Activated T-helper 2 cell treated with anti-CD3 and anti-CD28 coated beads, Interferon-gamma antibody, Interleukin-2, Interleukin-4, amounts not matched to agents 10 μg/mL and 5 μg/mL and 100 μg/mL, durations not matched to agents 14 hours and 24 hours and 36 hours (primary cell): ENCODE measurements around the gene ATP6V1F. TPM values are rescaled to one million over a fixed set of nuclear protein-coding genes. Genes with fewer than 3 reads are reported as not detected.
A peak's percentile ranks its signal among the peaks of the same experiment; 100 is the strongest.

Experiments used
- DNase-seq: peaks from one replicate; pipeline ENCODE4 v3.0.0; 2021; ENCODE audit warnings: low spot score
- H3K27ac Mint-ChIP-seq: one replicate; pipeline ENCODE4 v1.8.0; 2021; ENCODE audit warnings: mixed read lengths
- H3K27me3 Mint-ChIP-seq: one replicate; pipeline ENCODE4 v1.8.0; 2021; ENCODE audit warnings: low read depth, mixed read lengths
- H3K36me3 Mint-ChIP-seq: one replicate; pipeline ENCODE4 v1.8.0; 2021; ENCODE audit warnings: low read depth, mixed read lengths
- H3K4me1 Mint-ChIP-seq: one replicate; pipeline ENCODE4 v1.8.0; 2021; ENCODE audit warnings: low read depth, mixed read lengths
- H3K4me3 Mint-ChIP-seq: one replicate; pipeline ENCODE4 v1.8.0; 2021; ENCODE audit warnings: low read depth, mild to moderate bottlenecking, moderate library complexity, mixed read lengths
- H3K9me3 Mint-ChIP-seq: one replicate; pipeline ENCODE4 v1.8.0; 2021; ENCODE audit warnings: mixed read lengths
- intact Hi-C: fragments of 100-400 bp; cut with micrococcal nuclease; formaldehyde crosslinking; loops from one replicate; pipeline ENCODE4 v1.15.1; 2023
- total RNA-seq: library from RNA; stranded (reverse); gene quantifications from 2 replicates; pipeline ENCODE4 v1.2.3, GENCODE V29; 2022

The ATP6V1F gene
- total RNA-seq, 1 donor from 2014 or later, result 123 TPM

DNA sequence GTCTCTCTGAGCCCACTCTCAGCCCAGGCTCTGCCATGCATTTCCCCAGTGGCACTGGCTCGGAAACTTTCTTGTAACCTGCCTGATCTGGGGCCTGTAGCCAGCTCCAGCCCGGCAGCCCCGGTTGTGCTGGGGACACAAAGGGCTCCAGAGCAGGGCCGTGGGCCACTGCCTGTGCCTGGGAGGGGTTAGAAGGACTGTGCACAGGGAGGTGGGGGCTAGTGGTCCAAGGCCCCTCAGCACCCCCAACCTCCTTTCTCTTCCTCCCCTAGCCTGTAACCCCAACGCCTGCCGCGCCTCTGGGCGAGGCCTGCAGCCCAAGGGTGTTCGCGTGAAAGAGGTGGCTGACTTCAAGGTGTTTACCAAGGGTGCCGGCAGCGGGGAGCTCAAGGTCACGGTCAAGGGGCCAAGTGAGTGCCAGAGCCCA is 22.9 kb upstream of the ATP6V1F start:
- DNase-seq, result no peak
- no peak overlapping the region for H3K27ac Mint-ChIP-seq
- no peaks in the 10 kb centered on the region for H3K27me3 Mint-ChIP-seq
- no peaks in the 10 kb centered on the region for H3K9me3 Mint-ChIP-seq
- no peak overlapping the region for H3K4me3 Mint-ChIP-seq
- peaks cover 2% of the 10 kb centered on the region for H3K4me1 Mint-ChIP-seq
- no peaks in the 10 kb centered on the region for H3K36me3 Mint-ChIP-seq
- intact Hi-C loops, result no loop called here

DNA sequence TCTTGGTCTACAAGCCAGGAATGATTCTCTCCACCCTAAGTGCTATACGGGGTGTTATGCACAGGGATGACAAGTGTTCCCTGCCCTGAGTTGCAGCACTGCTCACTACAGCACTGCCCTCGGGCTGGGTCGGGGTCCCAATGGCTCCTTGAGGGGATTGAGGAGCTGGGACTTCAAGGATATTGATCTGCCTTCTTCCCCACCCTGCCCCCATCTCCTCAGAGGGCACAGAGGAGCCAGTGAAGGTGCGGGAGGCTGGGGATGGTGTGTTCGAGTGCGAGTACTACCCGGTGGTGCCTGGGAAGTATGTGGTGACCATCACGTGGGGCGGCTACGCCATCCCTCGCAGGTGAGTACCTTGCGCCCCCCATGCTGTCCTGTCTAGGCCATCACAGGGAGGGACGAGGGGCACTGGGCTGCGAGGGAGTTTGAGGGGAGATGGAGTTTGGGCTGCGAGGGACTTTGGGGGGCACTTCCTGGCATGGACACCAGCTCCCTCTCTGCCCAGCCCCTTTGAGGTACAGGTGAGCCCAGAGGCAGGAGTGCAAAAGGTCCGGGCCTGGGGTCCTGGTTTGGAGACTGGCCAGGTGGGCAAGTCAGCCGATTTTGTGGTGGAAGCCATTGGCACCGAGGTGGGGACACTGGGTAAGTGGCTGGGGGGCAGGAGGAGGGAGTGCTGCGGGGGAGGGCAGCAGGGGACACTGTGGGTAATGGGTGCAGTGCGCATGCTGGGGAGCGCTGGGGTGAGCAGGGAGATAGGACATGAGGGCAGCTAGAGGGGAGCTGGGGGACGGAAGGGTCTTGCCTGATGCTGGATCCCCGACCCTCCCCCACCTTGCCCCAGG is 22.1 kb upstream of the ATP6V1F start:
- Mint-ChIP-seq H3K4me1 (peaks cover 2% of the 10 kb centered on the region), H3K36me3 (no peaks in the 10 kb centered on the region), H3K27ac (no peak overlapping the region), H3K27me3 (no peaks in the 10 kb centered on the region), H3K9me3 (no peaks in the 10 kb centered on the region), H3K4me3 (no peak overlapping the region)
- no peak for DNase-seq
- intact Hi-C loops, result no loop called here

DNA sequence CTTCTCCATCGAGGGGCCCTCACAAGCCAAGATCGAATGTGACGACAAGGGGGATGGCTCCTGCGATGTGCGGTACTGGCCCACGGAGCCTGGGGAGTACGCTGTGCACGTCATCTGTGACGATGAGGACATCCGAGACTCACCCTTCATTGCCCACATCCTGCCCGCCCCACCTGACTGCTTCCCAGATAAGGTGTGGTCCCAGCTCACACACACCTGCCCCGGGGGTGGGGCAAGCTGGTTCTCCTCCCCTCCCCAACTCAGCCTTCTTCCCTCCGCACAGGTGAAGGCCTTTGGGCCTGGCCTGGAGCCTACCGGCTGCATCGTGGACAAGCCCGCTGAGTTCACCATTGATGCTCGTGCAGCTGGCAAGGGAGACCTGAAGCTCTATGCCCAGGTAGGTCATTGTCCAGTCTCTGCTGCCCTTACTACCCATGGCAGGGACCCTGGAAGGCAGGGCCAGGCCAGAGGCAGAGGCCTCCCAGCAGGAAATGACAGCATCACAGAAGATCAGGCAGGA is 21.4 kb upstream of the ATP6V1F start:
- no peaks in the 10 kb centered on the region for H3K27me3 Mint-ChIP-seq
- intact Hi-C loops, result no loop called here
- H3K4me1 Mint-ChIP-seq, result peaks cover 2% of the 10 kb centered on the region
- no peak for DNase-seq
- no peaks in the 10 kb centered on the region for H3K36me3 Mint-ChIP-seq
- H3K9me3 Mint-ChIP-seq, result no peaks in the 10 kb centered on the region
- no peak overlapping the region for H3K27ac Mint-ChIP-seq
- H3K4me3 Mint-ChIP-seq, result no peak overlapping the region

DNA sequence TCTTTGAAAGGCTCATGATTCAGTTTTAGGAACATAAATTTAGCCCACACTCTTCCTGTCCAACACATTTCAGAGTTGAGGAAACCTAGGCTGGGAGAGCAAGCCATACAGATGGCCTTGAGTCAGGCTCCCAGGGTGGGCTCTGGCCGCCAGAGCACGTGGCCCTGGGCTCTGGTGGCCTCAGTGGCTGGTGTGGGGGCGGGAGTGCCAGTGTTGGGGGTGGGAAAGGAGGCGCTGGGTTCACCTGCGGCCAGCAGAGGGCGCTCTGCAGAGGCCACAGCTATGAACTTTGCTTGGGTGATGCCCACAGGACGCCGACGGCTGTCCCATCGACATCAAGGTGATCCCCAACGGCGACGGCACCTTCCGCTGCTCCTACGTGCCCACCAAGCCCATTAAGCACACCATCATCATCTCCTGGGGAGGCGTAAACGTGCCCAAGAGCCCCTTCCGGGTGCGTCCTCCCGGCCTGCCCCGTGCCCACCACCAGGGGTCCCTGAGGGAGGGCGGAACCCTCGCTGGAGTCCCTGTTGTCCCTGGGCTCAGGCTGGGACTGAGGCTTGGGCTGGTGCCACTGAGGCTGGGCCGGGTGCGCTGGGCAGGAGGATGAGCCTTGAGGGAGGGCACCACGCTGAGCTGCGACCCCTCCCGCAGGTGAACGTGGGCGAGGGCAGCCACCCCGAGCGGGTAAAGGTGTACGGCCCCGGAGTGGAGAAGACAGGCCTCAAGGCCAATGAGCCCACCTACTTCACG is 20.6 kb upstream of the ATP6V1F start:
- H3K36me3 Mint-ChIP-seq, result no peaks in the 10 kb centered on the region
- peak; percentile 41 for DNase-seq
- H3K27me3 Mint-ChIP-seq, result no peaks in the 10 kb centered on the region
- H3K4me1 Mint-ChIP-seq, result peaks cover 2% of the 10 kb centered on the region
- H3K9me3 Mint-ChIP-seq, result no peaks in the 10 kb centered on the region
- no peak overlapping the region for H3K27ac Mint-ChIP-seq
- H3K4me3 Mint-ChIP-seq, result no peak overlapping the region
- intact Hi-C loops, result loop anchor here (2.0 kb wide), 1 partner anchor 41 kb away; no protein-coding TSS in a partner anchor

DNA sequence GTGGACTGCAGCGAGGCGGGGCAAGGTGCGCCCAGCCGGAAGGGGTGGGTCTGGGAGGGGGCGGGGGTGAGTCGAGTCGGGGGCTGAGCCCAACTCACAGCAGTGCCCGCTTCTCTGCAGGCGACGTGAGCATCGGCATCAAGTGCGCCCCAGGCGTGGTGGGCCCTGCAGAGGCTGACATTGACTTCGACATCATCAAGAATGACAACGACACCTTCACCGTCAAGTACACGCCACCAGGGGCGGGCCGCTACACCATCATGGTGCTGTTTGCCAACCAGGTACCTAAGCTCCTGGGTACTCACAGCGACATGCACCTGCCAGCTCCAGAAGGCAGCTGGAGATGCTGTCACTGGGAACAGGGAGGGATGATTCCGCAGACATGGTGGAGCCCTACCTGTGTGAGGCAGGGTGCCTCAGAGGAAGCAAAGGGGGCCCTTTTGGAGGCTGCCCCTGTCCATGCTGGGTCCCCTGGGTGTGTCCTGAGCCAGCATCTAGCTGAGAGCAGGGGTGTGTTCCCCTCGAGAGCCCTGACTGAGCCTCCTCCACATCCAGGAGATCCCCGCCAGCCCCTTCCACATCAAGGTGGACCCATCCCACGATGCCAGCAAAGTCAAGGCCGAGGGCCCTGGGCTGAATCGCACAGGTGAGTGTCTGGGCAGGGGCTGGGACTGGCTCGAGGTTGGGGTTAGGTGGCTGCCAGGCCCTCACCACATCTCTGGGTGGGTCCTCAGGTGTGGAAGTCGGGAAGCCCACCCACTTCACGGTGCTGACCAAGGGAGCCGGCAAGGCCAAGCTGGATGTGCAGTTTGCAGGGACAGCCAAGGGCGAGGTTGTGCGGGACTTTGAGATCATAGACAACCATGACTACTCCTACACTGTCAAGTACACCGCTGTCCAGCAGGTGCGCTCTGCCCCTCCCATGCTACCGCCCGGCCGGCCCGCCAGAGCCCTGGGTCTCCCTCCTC is 19.7 kb upstream of the ATP6V1F start:
- no peak overlapping the region for H3K4me3 Mint-ChIP-seq
- H3K4me1 Mint-ChIP-seq, result peaks cover 2% of the 10 kb centered on the region
- H3K36me3 Mint-ChIP-seq, result no peaks in the 10 kb centered on the region
- DNase-seq, result no peak
- H3K9me3 Mint-ChIP-seq, result no peaks in the 10 kb centered on the region
- no peak overlapping the region for H3K27ac Mint-ChIP-seq
- intact Hi-C loops, result loop anchor here (2.0 kb wide), 1 partner anchor 40 kb away; no protein-coding TSS in a partner anchor
- no peaks in the 10 kb centered on the region for H3K27me3 Mint-ChIP-seq

DNA sequence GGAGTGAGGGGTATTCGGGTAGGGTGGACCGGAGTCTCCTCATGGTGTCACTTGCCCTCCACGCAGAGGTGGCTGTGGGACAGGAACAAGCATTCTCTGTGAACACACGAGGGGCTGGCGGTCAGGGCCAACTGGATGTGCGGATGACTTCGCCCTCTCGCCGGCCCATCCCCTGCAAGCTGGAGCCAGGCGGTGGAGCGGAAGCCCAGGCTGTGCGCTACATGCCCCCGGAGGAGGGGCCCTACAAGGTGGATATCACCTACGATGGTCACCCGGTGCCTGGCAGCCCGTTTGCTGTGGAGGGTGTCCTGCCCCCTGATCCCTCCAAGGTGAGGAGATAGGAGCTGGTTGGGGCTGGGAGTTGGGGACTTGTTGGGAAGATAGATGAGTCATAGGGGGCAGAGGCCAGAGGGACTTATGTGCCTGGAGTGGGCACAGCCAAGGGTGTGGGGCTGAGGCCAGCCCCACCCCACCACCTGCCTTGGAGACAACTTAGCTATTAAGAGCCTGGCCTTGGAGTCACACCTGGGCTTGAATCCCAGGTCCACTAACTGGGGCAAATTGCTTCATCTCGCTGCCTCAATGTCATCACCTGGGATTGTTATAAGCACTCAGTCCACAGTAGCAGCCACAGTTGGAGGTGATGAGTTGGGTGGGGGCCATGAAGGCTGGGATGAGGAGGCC is 18.6 kb upstream of the ATP6V1F start:
- Mint-ChIP-seq H3K4me3 (no peak overlapping the region), H3K27me3 (no peaks in the 10 kb centered on the region), H3K36me3 (no peaks in the 10 kb centered on the region), H3K27ac (no peak overlapping the region), H3K4me1 (peaks cover 2% of the 10 kb centered on the region), H3K9me3 (no peaks in the 10 kb centered on the region)
- no peak for DNase-seq
- intact Hi-C loops, result loop anchor here (2.0 kb wide), 1 partner anchor 39 kb away; no protein-coding TSS in a partner anchor

DNA sequence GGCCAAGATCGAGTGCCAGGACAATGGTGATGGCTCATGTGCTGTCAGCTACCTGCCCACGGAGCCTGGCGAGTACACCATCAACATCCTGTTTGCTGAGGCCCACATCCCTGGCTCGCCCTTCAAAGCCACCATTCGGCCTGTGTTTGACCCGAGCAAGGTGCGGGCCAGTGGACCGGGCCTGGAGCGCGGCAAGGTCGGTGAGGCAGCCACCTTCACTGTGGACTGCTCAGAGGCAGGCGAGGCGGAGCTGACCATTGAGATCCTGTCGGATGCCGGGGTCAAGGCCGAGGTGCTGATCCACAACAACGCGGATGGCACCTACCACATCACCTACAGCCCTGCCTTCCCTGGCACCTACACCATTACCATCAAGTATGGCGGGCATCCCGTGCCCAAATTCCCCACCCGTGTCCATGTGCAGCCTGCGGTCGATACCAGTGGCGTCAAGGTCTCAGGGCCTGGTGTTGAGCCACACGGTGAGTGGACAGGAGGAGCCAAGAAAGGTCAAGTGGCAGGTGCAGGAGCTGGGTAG is 17.8 kb upstream of the ATP6V1F start:
- intact Hi-C loops, result no loop called here
- H3K27ac Mint-ChIP-seq, result no peak overlapping the region
- no peaks in the 10 kb centered on the region for H3K9me3 Mint-ChIP-seq
- H3K4me1 Mint-ChIP-seq, result peaks cover 2% of the 10 kb centered on the region
- DNase-seq, result no peak
- H3K4me3 Mint-ChIP-seq, result no peak overlapping the region
- no peaks in the 10 kb centered on the region for H3K27me3 Mint-ChIP-seq
- no peaks in the 10 kb centered on the region for H3K36me3 Mint-ChIP-seq

DNA sequence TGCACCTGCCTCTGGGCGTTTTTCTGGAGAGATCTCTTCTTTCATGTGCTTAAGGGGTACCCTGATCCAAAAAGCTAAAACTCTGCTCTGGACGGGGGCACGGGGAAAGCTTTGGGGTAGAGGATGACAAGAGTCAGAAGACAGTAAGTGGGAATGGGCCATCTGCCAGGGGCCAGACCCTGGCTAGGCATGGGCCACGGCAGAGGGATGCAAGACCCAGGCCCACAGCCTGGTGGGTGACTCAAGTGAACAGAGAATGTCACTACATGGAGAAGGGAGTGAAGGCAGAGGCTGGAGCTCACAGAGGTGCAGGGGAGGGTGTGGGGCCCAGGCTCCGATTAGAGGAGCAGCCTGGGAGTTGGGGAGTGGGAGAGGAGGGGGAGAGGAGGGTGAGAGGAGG is 17.2 kb upstream of the ATP6V1F start:
- DNase-seq, result no peak
- H3K27me3 Mint-ChIP-seq, result no peaks in the 10 kb centered on the region
- H3K36me3 Mint-ChIP-seq, result no peaks in the 10 kb centered on the region
- intact Hi-C loops, result no loop called here
- no peaks in the 10 kb centered on the region for H3K9me3 Mint-ChIP-seq
- no peak overlapping the region for H3K27ac Mint-ChIP-seq
- H3K4me1 Mint-ChIP-seq, result peaks cover 2% of the 10 kb centered on the region
- no peak overlapping the region for H3K4me3 Mint-ChIP-seq

DNA sequence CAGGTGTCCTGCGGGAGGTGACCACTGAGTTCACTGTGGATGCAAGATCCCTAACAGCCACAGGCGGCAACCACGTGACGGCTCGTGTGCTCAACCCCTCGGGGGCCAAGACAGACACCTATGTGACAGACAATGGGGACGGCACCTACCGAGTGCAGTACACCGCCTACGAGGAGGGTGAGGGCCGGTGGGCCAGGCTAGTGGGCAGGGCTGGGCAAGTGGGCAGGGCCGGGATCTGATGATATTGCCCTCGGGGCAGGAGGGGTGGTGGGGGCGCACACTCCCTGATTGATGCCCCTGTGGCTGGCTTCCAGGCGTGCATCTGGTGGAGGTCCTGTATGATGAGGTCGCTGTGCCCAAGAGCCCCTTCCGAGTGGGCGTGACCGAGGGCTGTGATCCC is 16.7 kb upstream of the ATP6V1F start:
- DNase-seq, result no peak
- Mint-ChIP-seq H3K36me3 (no peaks in the 10 kb centered on the region), H3K4me3 (no peak overlapping the region), H3K9me3 (no peaks in the 10 kb centered on the region), H3K27me3 (no peaks in the 10 kb centered on the region), H3K27ac (no peak overlapping the region), H3K4me1 (peaks cover 2% of the 10 kb centered on the region)
- intact Hi-C loops, result no loop called here

DNA sequence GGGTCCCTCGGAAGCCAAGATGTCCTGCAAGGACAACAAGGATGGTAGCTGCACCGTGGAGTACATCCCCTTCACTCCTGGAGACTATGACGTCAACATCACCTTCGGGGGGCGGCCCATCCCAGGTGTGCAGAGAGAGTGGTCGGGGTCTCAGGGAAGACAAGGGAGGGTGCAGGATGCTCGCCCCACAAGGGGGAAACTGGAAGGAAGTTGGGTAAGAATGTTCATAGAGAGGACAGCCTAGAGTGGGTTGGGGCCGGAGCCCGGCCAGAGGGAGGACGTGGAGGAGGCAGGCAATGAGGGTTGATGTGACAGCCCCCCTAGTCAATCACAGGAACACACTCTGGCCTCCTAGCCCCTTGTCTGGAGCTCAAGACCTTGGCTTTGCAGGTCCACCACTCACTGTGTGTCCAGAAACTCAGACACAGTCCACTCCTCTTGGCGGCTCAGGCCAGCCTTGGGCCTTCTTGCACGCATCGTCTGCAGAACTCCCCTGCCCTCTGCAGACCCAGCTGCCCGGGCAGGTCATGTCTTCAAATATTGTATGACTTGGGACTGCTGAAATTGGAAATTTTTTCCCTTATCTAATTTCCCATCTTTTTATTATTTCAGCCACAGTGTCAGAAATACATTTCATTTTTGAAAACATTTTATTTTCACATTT is 15.7 kb upstream of the ATP6V1F start:
- Mint-ChIP-seq H3K36me3 (no peaks in the 10 kb centered on the region), H3K4me1 (peaks cover 2% of the 10 kb centered on the region), H3K4me3 (no peak overlapping the region), H3K9me3 (no peaks in the 10 kb centered on the region), H3K27ac (no peak overlapping the region), H3K27me3 (no peaks in the 10 kb centered on the region)
- no peak for DNase-seq
- intact Hi-C loops, result no loop called here

DNA sequence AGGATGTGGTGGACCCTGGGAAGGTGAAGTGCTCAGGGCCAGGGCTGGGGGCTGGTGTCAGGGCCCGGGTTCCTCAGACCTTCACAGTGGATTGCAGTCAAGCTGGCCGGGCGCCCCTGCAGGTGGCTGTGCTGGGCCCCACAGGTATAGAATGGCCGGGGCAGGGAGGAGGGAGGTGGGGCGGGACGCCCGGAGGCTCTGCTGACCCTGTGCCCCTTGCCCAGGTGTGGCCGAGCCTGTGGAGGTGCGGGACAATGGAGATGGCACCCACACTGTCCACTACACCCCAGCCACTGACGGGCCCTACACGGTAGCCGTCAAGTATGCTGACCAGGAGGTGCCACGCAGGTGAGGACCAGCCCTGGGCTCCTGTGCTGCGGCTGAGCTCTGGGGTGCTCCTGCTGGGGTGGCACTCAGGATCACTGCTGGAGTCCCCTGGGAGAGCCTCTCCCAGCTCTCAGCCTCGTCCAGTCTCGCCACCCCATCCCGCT is 14.9 kb upstream of the ATP6V1F start:
- H3K36me3 Mint-ChIP-seq, result no peaks in the 10 kb centered on the region
- no peaks in the 10 kb centered on the region for H3K9me3 Mint-ChIP-seq
- H3K27me3 Mint-ChIP-seq, result no peaks in the 10 kb centered on the region
- no peak for DNase-seq
- intact Hi-C loops, result no loop called here
- H3K27ac Mint-ChIP-seq, result no peak overlapping the region
- no peak overlapping the region for H3K4me3 Mint-ChIP-seq
- H3K4me1 Mint-ChIP-seq, result no peaks in the 10 kb centered on the region
